Lung microvascular endothelial cell (primary cell): ENCODE results near the gene RPS3. TPM values are rescaled to one million over a fixed set of nuclear protein-coding genes. Genes with fewer than 3 reads are reported as not detected.
A peak's percentile ranks its signal among the peaks of the same experiment; 100 is the strongest.
"Not testable (repeated sequence)": the region's sequence is repeated elsewhere in the genome, so short reads cannot be mapped to it uniquely, and the experiment has no call there.

Experiments used
- DNase-seq, 2 donors: peaks; one replicate each; pipeline versions ENCODE4 v3.0.0 to v3.0.0-alpha.2; 2010; ENCODE audit warnings: low read depth in 2 of 2
- total RNA-seq: library from RNA; depleted of rRNA; stranded (reverse); fragments of >200 nt; gene quantifications from 2 replicates; pipeline ENCODE4 v1.2.1, GENCODE V29; 2014

RPS3 gene
- total RNA-seq: 2,222 and 2,243 TPM in 2 replicates

DNA sequence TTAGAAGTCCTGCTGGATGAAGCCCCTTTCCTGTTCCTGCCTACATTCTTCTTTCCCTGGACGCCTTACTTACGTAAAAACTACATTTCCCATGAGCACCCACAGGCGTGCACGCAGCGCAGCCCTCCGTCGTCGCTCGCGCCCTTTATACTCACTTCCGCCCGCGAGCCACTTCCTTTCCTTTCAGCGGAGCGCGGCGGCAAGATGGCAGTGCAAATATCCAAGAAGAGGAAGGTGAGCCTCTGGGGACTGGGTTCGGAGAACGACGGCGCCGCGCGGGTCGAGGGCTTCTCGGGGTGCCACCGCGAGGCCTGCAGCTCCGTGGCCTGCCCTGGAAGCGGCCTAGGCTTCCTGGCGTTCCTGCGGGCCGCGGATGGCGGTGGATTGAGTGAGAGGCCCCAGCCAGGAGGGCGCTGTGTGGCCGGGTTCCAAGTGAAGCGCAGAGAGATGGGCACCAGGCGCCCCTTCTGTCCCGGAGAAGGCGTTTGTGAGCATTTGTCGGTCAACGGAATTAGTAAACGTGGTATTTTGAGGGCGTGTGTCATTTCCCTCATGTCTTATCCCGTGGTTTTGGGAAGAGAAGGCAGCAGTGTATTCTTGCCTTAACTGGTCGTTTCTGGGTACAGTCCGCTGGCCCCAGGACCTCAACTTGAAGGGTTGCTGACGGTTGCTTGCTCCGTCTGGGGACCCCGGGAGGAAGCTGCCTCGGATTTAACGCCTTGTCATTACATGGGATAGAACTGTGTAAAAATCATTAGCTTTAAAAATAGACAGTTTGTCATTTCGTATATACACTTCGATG, at the start of gene RPS3:
Gene RPS3, plus strand, starts transcription at position 175 of the 802 bp plus-strand sequence. Its CDS starts 30 bp downstream, at position 205.
- DNase-seq: peak; percentile 94 to 95

DNA sequence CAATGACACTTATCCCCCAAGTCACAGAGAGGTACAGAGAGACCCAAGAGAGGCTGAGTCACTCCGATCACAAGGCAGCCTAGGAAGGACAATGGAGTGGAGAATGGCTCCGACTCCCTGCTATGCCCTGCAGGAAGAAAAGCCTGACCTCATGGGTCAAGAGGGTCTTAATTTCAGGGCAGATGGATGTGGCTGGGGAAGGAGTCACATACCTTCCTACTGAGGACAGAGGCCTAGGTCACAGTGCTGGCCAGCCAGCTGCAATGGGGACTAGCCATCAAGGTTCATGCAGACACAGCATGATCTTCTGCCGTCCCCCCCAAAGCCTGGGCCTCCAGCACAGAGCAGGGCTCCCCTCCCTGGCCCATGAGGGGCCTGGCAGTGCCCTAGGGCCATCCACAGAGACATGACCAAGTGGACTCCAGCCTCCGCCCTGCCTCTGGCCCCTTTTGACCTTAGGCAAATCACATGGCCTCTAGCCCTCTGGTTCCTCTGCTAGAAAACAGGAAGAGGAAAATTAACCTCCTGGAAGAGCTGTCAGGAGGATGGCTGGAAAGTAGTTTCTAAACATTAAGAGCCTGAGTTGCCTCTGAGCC, 49.7 kb upstream of the RPS3 start:
- peak in 1 of 2 donors; percentile 60 for DNase-seq

- no peak for DNase-seq
Measured at GRCh38 chr11:75350122-75350742, 49.1 kb upstream of the RPS3 start.

DNA sequence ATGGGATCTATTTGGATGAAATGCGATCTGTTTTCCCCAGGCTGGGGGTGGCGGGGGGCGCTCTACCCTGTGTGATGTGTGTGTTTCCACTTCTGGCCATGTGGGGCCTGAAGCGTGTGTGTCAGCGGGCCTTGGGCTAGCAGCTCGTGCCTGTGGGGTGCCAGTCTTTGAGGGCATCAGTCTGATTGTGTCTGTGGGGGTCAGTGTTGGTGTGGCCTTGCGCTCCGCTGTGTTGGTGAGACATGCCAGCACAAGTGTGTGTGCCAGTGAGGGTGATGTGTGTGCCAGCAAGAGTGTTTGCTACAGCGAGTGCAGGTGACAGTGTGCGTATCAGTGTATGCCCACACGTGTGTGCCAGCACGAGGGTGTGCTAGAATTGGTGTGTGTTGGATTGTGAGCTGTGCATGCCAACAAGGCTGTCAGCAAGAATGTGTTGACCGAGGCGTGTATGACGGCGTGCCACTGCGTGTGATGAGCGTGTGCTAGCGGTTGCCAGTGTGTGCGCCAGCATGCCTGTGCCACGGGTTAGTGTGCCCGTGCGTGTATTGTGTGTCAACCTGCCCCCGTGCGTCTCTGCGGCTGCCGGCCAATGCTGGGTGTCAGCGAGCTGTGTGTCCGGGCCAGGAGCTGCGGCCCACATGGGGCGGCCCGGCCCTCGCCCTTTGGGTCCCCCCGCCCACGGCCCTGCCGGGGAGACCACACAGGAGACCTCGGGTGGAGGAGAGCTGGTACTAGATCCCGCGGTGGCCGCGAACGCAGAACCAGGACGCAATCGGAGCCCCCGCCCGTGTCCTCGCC, 48.4 kb upstream of the RPS3 start:
- DNase-seq: peak; percentile 49 to 64

DNA sequence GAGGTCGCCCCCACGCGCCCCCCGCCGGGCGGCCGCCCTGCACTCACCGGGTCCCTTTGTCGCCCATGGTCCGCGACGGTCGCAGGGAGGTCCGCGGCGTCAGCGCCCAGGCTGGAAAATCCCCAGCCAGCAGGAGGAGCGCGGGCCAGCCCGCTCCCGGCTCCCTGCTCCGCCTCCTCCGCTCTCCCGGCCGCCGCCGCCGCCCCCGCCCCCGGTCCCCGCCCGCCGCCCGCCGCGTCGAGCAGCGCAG, 47.9 kb upstream of the RPS3 start, which contains the start of gene ARRB1:
Gene ARRB1, minus strand, starts transcription at position 121 of the 250 bp plus-strand sequence. Its CDS starts 54 bp downstream, at position 67.
- no peak for DNase-seq

DNA sequence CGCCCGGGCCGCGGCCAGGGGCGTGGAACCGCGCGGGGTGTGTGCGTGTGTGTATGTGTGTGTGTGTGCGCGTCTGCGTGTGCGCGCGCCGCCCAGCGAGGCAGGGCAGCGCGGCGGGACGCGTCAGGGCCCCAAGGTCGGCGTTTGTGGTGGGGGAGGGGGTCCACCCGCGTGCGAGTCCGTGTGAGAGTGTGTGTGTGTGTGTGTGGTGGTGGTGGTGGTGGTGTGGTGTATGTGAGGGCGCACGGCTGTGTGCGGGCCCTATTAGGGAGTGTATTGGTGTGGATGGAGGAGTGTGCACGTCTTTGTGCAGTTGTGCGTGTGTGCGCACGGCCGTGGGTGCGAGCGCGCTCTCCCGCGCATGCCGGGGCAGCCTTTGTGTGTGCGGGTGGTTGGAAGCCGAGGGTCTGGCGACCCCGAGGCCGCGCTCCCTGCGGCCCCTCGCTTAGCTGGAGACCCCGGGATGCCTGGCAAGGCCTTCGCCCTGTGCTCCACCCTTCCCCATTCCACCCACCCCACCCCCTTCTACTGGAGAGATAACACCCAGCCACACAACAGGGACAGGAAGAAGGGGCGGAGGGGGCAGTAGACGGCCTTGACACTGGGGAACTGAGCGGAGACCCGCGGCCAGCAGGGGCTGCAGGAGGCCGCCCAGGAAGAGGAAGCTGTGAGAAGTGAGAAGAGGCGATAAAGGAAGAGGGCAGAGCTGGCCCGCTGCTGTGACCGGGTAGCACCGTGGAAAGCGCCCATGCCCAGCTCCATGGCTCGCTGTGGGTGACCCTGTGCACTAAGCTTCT, 47.3 kb upstream of the RPS3 start:
- DNase-seq: peak; percentile 55 to 80

GRCh38 chr11:75352588-75353206, 46.6 kb upstream of the RPS3 start:
- DNase-seq: no peak

- DNase-seq: peak in 1 of 2 donors; percentile 42
Measured at GRCh38 chr11:75355051-75355450, 44.3 kb upstream of the RPS3 start.

DNA sequence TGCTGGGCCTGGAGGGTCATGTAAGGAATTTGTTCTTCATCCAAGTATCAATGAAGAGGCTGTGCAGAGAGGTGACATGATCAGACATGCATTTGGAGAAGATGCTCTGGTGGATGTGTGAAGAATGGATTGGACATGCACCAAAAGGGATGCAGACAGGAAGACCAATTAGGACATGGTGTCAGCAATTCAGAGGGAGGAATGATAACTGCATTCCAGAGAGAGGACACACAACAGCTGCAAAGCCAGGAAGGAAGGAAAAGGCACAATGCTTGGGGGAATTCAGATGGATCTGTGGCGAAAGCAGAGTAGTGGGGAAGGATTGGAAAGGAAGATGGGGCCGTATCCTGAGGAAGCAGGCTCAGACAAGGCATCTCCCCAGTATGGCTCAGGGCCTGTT, 42.7 kb upstream of the RPS3 start:
- peak; percentile 51 to 72 for DNase-seq

- not testable (repeated sequence) for DNase-seq
Measured at GRCh38 chr11:75362285-75362684, 37.0 kb upstream of the RPS3 start.

- DNase-seq: peak in 1 of 2 donors; percentile 84
Measured at GRCh38 chr11:75365711-75366181, 33.6 kb upstream of the RPS3 start.

GRCh38 chr11:75366826-75367225, 32.5 kb upstream of the RPS3 start:
- DNase-seq: not testable (repeated sequence)

- DNase-seq: no peak
Measured at GRCh38 chr11:75369560-75370255, 29.6 kb upstream of the RPS3 start.

DNA sequence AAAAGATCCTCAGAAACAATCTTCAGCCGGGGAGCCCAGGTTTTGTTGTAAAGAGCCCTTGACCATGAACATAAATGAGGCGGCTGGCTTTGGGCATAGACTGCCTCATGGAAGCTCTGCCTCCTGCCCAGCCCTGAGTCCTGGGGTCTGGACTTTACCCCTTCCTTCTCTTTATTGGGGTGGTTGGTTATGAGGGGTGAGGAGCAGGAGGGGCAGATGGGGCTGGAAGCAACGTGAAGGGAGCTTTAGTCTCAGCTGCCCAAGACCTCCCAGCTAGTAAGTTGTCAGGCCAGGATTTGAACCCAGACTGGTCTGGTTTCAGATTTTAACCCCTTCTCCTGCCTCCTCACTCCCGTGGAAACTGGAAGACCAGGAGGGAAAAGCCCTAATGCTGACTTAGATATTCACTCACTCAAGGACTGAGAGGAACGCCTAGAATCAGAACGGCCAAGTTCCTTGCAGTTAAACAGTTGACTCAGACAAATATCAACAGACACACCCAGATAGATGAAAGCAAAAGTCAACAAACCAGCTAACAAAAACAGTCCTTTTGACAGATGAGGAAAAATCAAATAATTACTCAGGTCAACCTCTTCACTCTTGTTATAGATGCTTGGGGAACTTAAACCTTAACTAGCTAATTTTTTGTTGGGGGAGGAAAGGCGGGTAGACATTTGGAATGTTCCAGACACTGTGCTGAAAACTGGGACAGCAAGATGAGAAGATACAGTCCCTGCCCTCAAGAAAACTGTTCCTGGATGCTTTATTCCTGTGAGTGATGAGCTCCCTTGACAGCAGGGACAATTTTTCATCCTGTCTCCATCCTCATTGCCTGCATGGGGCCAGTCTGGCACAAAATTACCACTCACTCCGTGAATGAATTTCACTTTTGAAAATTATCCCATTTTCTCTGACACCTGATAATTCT, 27.1 kb upstream of the RPS3 start:
- DNase-seq: no peak

DNA sequence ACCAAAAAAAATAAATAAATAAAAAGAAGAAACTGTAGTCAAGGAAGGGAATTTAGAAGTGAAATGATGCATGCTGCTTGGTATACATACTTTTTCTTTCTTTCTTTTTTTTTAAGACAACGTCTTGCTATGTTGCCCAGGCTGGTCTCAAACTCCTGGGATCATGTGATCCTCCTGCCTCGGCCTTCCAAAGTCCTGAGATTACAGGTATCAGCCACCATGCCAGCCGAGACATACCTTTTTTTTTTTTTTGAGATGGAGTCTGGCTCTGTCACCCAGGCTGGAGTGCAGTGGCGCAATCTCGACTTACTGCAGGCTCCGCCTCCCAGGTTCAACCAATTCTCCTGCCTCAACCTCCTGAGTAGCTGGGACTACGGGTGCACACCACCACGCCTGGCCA, 26.1 kb upstream of the RPS3 start:
- DNase-seq: no peak

- DNase-seq: no peak
Measured at GRCh38 chr11:75374646-75375045, 24.7 kb upstream of the RPS3 start.

DNA sequence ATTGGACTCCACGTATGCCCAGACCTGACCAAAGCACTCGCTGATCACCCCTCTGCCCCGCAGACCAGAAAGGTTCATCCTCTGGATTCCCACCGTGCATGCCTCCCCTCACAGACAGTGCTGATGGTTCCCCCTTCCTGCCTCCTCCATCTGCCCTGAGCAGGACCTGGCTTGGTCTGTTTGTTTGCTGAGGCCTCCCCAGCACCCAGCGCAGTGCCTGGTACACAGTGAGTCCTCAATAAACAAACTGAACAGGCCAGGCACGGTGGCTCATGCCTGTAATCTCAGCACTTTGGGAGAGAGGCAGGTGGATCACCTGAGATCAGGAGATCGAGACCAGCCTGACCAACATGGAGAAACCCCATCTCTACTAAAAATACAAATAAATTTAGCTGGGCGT, 23.7 kb upstream of the RPS3 start:
- DNase-seq: no peak

- DNase-seq: no peak
Measured at GRCh38 chr11:75376175-75376574, 23.1 kb upstream of the RPS3 start.

DNA sequence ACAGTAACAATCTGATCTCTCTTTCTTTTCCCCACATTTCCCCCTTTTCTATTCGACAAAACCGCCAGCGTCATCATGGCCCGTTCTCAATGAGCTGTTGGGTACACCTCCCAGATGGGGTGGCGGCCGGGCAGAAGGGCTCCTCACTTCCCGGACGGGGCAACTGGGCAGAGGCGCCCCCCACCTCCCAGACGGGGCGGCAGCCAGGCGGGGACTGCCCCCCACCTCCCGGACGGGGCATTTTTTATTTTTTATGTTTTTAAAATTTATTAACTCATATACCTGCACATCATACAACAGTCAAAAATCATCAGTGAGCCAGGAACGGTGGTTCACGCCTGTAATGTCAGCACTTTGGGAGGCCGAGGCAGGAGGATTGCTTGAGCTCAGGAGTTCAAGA, 20.5 kb upstream of the RPS3 start:
- DNase-seq: not testable (repeated sequence)
